H1 (cell line): ENCODE data around the gene PATE1. TPM values are rescaled to one million over a fixed set of nuclear protein-coding genes. Genes with fewer than 3 reads are reported as not detected.

Experiments used
- CTCF ChIA-PET: fragments of 300-600 bp; sonication (Branson Sonifier 250); formaldehyde crosslinking; loops from one replicate; lab custom pipeline; 2021; ENCODE audit not compliant: partially characterized antibody; lab: Charles Lee
- POLR2A ChIA-PET: fragments of 300-600 bp; sonication (Branson Sonifier 250); formaldehyde crosslinking; loops from one replicate; lab custom pipeline; 2021; ENCODE audit warnings: inconsistent platforms; ENCODE audit not compliant: partially characterized antibody; lab: Charles Lee
- DNase-seq, 2 experiments: peaks; one replicate each; pipeline versions ENCODE4 v3.0.0 to v3.0.0-alpha.2; 2010 to 2022; ENCODE audit warnings: low spot score in 2 of 2, low read depth in 1 of 2, mixed read lengths in 1 of 2
- FAIRE-seq: peaks from 2 replicates; lab custom pipeline; 2011; peaks lifted over from hg19 to GRCh38; lab: Jason Lieb, UNC
- H2AFZ ChIP-seq: 2 replicates; pipeline ENCODE4 v1.8.1; 2012; ENCODE audit warnings: low read length, inconsistent platforms
- H2AK5ac ChIP-seq: 2 replicates; pipeline ENCODE4 v1.6.1; 2013; ENCODE audit warnings: low read depth, low read length
- H2BK120ac ChIP-seq: replicated peaks from 2 replicates; pipeline ENCODE3; 2013; ENCODE audit warnings: low read depth, low read length, inconsistent platforms
- H2BK12ac ChIP-seq: 2 replicates; pipeline ENCODE4 v1.6.1; 2013; ENCODE audit warnings: low read depth, low read length
- H2BK15ac ChIP-seq: 2 replicates; pipeline ENCODE4 v1.6.1; 2013; ENCODE audit warnings: low read length
- H2BK20ac ChIP-seq: 2 replicates; pipeline ENCODE4 v1.6.1; 2013; ENCODE audit warnings: low read length
- H2BK5ac ChIP-seq: 2 replicates; pipeline ENCODE4 v1.6.1; 2013; ENCODE audit warnings: low read depth, low read length
- H3K14ac ChIP-seq: 2 replicates; pipeline ENCODE4 v1.6.1; 2013; ENCODE audit warnings: inconsistent platforms; ENCODE audit not compliant: insufficient read length
- H3K18ac ChIP-seq: 2 replicates; pipeline ENCODE4 v1.6.1; 2013; ENCODE audit warnings: low read length; ENCODE audit errors: extremely low read depth
- H3K23ac ChIP-seq: 2 replicates; pipeline ENCODE4 v1.6.1; 2013; ENCODE audit warnings: inconsistent platforms; ENCODE audit not compliant: insufficient read length
- H3K23me2 ChIP-seq: 2 replicates; pipeline ENCODE4 v1.6.1; 2013; ENCODE audit warnings: low read depth, low read length
- H3K27ac ChIP-seq: 2 replicates; pipeline ENCODE4 v1.6.1; 2011; ENCODE audit warnings: low read depth, low read length, inconsistent platforms
- H3K27me3 ChIP-seq, 4 experiments: replicated peaks in 1 of 4; 1 replicate in 1 of 4; 2 replicates in 3 of 4; pipeline versions ENCODE4 v1.6.1 to v1.8.1; 2011 to 2013; ENCODE audit warnings: low read length in 3 of 4, mild to moderate bottlenecking in 3 of 4, inconsistent platforms in 2 of 4, mixed read lengths in 2 of 4, moderate library complexity in 1 of 4; ENCODE audit not compliant: control insufficient read depth in 3 of 4, insufficient read depth in 3 of 4; ENCODE audit errors: extremely low read depth in 1 of 4
- H3K36me3 ChIP-seq, 4 experiments: 2 replicates each; pipeline versions ENCODE4 v1.6.1 to v1.8.1; 2011 to 2013; ENCODE audit warnings: mild to moderate bottlenecking in 4 of 4, low read length in 3 of 4, moderate library complexity in 2 of 4, control low read depth in 1 of 4, inconsistent platforms in 1 of 4; ENCODE audit not compliant: insufficient read depth in 4 of 4, control insufficient read depth in 2 of 4
- H3K4ac ChIP-seq: replicated peaks from 2 replicates; pipeline ENCODE3; 2013; ENCODE audit warnings: low read length, low read depth, mixed read lengths, inconsistent platforms; ENCODE audit not compliant: insufficient read length
- H3K4me1 ChIP-seq, 4 experiments: replicated peaks in 1 of 4; 1 replicate in 1 of 4; 2 replicates in 3 of 4; pipeline versions ENCODE4 v1.6.1 to v1.8.1; 2011 to 2013; ENCODE audit warnings: low read length in 3 of 4, inconsistent platforms in 2 of 4, mixed read lengths in 1 of 4; ENCODE audit not compliant: insufficient read depth in 4 of 4, control insufficient read depth in 3 of 4
- H3K4me2 ChIP-seq, 2 experiments: 2 replicates each; pipeline versions ENCODE4 v1.6.1 to v1.8.1; 2011 to 2013; ENCODE audit warnings: low read depth in 2 of 2, low read length in 2 of 2, control low read depth in 1 of 2, inconsistent platforms in 1 of 2, mild to moderate bottlenecking in 1 of 2; ENCODE audit not compliant: insufficient read depth in 1 of 2
- H3K4me3 ChIP-seq, 4 experiments: fragments of 200-600, 300-600 bp in 1 of 4; sonication (generic), shearing (Covaris generic), sonication (Bioruptor Twin) in 1 of 4; 2 replicates each; pipeline versions ENCODE4 v1.5.1 to v1.8.1; 2011 to 2016; ENCODE audit warnings: low read length in 4 of 4, low read depth in 3 of 4, control low read depth in 2 of 4, inconsistent platforms in 2 of 4, mild to moderate bottlenecking in 2 of 4, mixed read lengths in 1 of 4, moderate library complexity in 1 of 4; ENCODE audit not compliant: insufficient read depth in 2 of 4; ENCODE audit errors: extremely low read depth in 1 of 4
- H3K56ac ChIP-seq: replicated peaks from 2 replicates; pipeline ENCODE3; 2013; ENCODE audit warnings: low read depth, mild to moderate bottlenecking, mixed read lengths, low read length, inconsistent platforms; ENCODE audit not compliant: insufficient read length
- H3K79me1 ChIP-seq: 2 replicates; pipeline ENCODE4 v1.6.1; 2013; ENCODE audit warnings: low read depth, low read length, control low read depth
- H3K79me2 ChIP-seq, 2 experiments: 2 replicates each; pipeline versions ENCODE4 v1.6.1 to v1.8.1; 2012 to 2013; ENCODE audit warnings: low read length in 2 of 2, mild to moderate bottlenecking in 2 of 2, inconsistent platforms in 1 of 2; ENCODE audit not compliant: insufficient read depth in 2 of 2, control insufficient read depth in 1 of 2
- H3K9ac ChIP-seq, 4 experiments: replicated peaks in 1 of 4; 1 replicate in 1 of 4; 2 replicates in 3 of 4; pipeline versions ENCODE4 v1.6.1 to v1.8.1; 2011 to 2013; ENCODE audit warnings: low read depth in 3 of 4, low read length in 3 of 4, control low read depth in 2 of 4, mild to moderate bottlenecking in 2 of 4, moderate library complexity in 2 of 4, inconsistent platforms in 1 of 4; ENCODE audit errors: extremely low read depth in 1 of 4
- H3K9me3 ChIP-seq, 2 experiments: 2 replicates each; pipeline versions ENCODE4 v1.6.1 to v1.8.1; 2012 to 2013; ENCODE audit warnings: mild to moderate bottlenecking in 2 of 2, moderate library complexity in 2 of 2, control low read depth in 1 of 2, inconsistent platforms in 1 of 2, low read depth in 1 of 2, low read length in 1 of 2, mixed read lengths in 1 of 2; ENCODE audit not compliant: insufficient read depth in 2 of 2
- H4K20me1 ChIP-seq, 2 experiments: replicated peaks in 1 of 2; 2 replicates each; pipeline versions ENCODE3 to v1.8.1; 2011 to 2013; ENCODE audit warnings: inconsistent platforms in 2 of 2, low read length in 2 of 2, mild to moderate bottlenecking in 1 of 2; ENCODE audit not compliant: insufficient read depth in 2 of 2, control insufficient read depth in 1 of 2
- H4K5ac ChIP-seq: 2 replicates; pipeline ENCODE4 v1.6.1; 2013; ENCODE audit warnings: low read length, low read depth, mixed read lengths, inconsistent platforms; ENCODE audit not compliant: insufficient read length
- H4K8ac ChIP-seq: 2 replicates; pipeline ENCODE4 v1.8.0; 2013; ENCODE audit warnings: mild to moderate bottlenecking, moderate library complexity, low read length, inconsistent platforms; ENCODE audit not compliant: insufficient read depth; ENCODE audit errors: extremely low read depth
- H4K91ac ChIP-seq: replicated peaks from 2 replicates; pipeline ENCODE3; 2013; ENCODE audit warnings: low read length, mixed read lengths, inconsistent platforms; ENCODE audit not compliant: insufficient read length
- GTF2F1 ChIP-seq: IDR thresholded peaks from 2 replicates; pipeline ENCODE4 v1.6.1; 2012; ENCODE audit warnings: low read depth, low read length, improper control_type of control experiment, borderline replicate concordance
- HDAC6 ChIP-seq: IDR thresholded peaks from one replicate; pipeline ENCODE4 v1.7.1; 2012; ENCODE audit warnings: low read depth, mild to moderate bottlenecking, inconsistent platforms, low read length, moderate library complexity
- KDM4A ChIP-seq: IDR thresholded peaks from one replicate; pipeline ENCODE4 v1.7.1; 2012; ENCODE audit warnings: low read depth, mild to moderate bottlenecking, moderate library complexity, low read length, inconsistent platforms; ENCODE audit not compliant: severe bottlenecking
- SIRT6 ChIP-seq: IDR thresholded peaks from one replicate; pipeline ENCODE4 v1.7.1; 2012; ENCODE audit warnings: low read length, inconsistent platforms
- SUZ12 ChIP-seq: fragments of 200-600 bp; sonication (generic); IDR thresholded peaks from 2 replicates; pipeline ENCODE4 v1.6.1; 2012; ENCODE audit warnings: mild to moderate bottlenecking, inconsistent platforms, low read length, moderate library complexity, mixed read lengths
- TEAD4 ChIP-seq: IDR thresholded peaks from 2 replicates; pipeline ENCODE4 v1.6.1; 2012; ENCODE audit warnings: low read depth, low read length, inconsistent platforms, mixed read lengths
- WGBS, 2 experiments: shearing (Covaris generic) in 1 of 2; methylation state at CpG; one replicate each; pipeline versions ENCODE4 v1.1.6 to v1.1.7; 2013 to 2015; ENCODE audit warnings: low lambda C conversion rate in 2 of 2, mixed read lengths in 2 of 2, inconsistent platforms in 1 of 2, low coverage in 1 of 2, missing lambda C conversion rate in 1 of 2; ENCODE audit not compliant: insufficient replicate concordance in 2 of 2, insufficient coverage in 1 of 2, insufficient read length in 1 of 2; ENCODE audit errors: extremely low coverage in 1 of 2, missing lambda C conversion rate in 1 of 2; 5-methylcytosine and 5-hydroxymethylcytosine counted together
- polyA plus RNA-seq, 7 experiments: library from polyadenylated mRNA; depleted of rRNA in 3 of 7; stranded (reverse) in 5 of 7; unstranded in 2 of 7; fragments of >200 nt in 5 of 7; fragments of 200-250 nt in 2 of 7; gene quantifications; 1 replicate in 5 of 7; 2 replicates in 1 of 7; 4 replicates in 1 of 7; pipeline versions ENCODE4 v1.2.1 to v1.2.3, GENCODE V29; 2011 to 2013; ENCODE audit warnings: missing spikeins in 2 of 7, mixed read lengths in 2 of 7
- total RNA-seq: library from RNA; stranded (reverse); fragmentation: NEBNext Ultra II Directional; extraction: Animal tissue kit (Norgen Biotek cat#: 25700); gene quantifications from 2 replicates; pipeline ENCODE4 v1.2.1, GENCODE V29; 2021
- TF ChIP-seq, protein P1 (sequence below): IDR thresholded peaks from 2 replicates; pipeline ENCODE4 v1.6.1; 2012; ENCODE audit warnings: inconsistent platforms

PATE1 gene
- total and polyA plus RNA-seq, 2 of the 8 experiments (the other 6 are each of a cell fraction or from before 2014, with no cell fraction given), result not detected

DNA sequence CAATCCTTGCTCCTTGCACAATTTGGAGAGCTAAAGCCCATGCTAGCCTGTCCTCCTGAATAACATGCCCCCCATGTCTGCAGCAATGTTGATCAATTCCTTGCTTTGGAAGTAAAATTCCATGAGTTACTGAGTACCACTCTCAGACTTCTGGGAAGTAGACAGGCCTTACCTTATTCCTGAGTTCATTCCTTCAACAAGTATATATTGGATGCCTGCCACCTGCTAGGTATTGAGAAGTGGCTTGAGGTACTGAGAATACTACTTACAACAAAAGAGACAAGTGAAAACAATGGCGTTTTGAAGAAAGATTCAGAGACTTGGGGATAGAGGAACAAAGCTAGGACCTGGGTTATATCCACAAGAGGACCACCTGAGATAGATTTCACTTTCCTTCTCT, 20.2 kb downstream of the PATE1 start:
- H3K23me2 ChIP-seq, result no peaks in the 10 kb centered on the region

More for the DNA sequence above, 20.2 kb downstream of the PATE1 start:
- no peak overlapping the region for H2BK15ac ChIP-seq
- no peak overlapping the region for H3K9ac ChIP-seq
- H2AK5ac ChIP-seq, result no peak overlapping the region
- no peak overlapping the region for H3K23ac ChIP-seq
- H3K4me1 ChIP-seq, result no peaks in the 10 kb centered on the region; a peak in 1 of 7 replicates
- H3K79me2 ChIP-seq, result no peaks in the 10 kb centered on the region
- DNase-seq (no peak), FAIRE-seq (no peak)
- no peak overlapping the region for H3K56ac ChIP-seq
- POLR2A ChIA-PET, result no interaction called here
- no peaks in the 10 kb centered on the region for H3K27me3 ChIP-seq
- 86% methylated on average over 1 of the region's 1 CpG; no CpG with 5 or more reads in 1 of the 2 experiments for WGBS, 2 experiments
- no peak overlapping the region for H3K4me3 ChIP-seq
- H2AFZ ChIP-seq, result no peak overlapping the region
- no peak overlapping the region for H2BK12ac ChIP-seq
- no peaks in the 10 kb centered on the region for H3K9me3 ChIP-seq
- no peak overlapping the region for H2BK5ac ChIP-seq
- H3K4me2 ChIP-seq, result no peak overlapping the region
- H2BK120ac ChIP-seq, result no peak overlapping the region
- no peaks in the 10 kb centered on the region for H3K79me1 ChIP-seq
- H4K20me1 ChIP-seq, result no peaks in the 10 kb centered on the region
- TF ChIP-seq SUZ12, result no peak
- TF ChIP-seq, protein P1, sequence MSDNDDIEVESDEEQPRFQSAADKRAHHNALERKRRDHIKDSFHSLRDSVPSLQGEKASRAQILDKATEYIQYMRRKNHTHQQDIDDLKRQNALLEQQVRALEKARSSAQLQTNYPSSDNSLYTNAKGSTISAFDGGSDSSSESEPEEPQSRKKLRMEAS, result no peak
- no peak for TF ChIP-seq KDM4A
- no peak for TF ChIP-seq HDAC6
- TF ChIP-seq TEAD4, result no peak
- TF ChIP-seq GTF2F1, result no peak
- no peak for TF ChIP-seq SIRT6
- H3K18ac ChIP-seq, result no peak overlapping the region
- H3K36me3 ChIP-seq, result no peaks in the 10 kb centered on the region
- no peak overlapping the region for H3K27ac ChIP-seq
- H4K91ac ChIP-seq, result no peak overlapping the region
- no peak overlapping the region for H4K8ac ChIP-seq
- H3K4ac ChIP-seq, result no peak overlapping the region
- CTCF ChIA-PET, result interaction anchor here (1.0 kb wide), 2 partner anchors 16 to 61 kb away, joined by 3 read pairs; no protein-coding TSS in a partner anchor
- H2BK20ac ChIP-seq, result no peak overlapping the region
- no peak overlapping the region for H3K14ac ChIP-seq
- H4K5ac ChIP-seq, result no peak overlapping the region
